Measurements from ENCODE around the gene GVQW3.

Gene GVQW3

GRCh38 chr11:76369406-76369805, 11.7 kb upstream of the GVQW3 start:
- no peak for TF ChIP-seq GATA2 (IDR thresholded peaks at IDR 0.05; ENCODE audit: low read depth, low read length)
- no peak for TF ChIP-seq GATA3 (IDR thresholded peaks at IDR 0.05; ENCODE audit: low read depth, low read length)

GRCh38 chr11:76371170-76371569, 10.0 kb upstream of the GVQW3 start:
- TF ChIP-seq GATA2 (IDR thresholded peaks at IDR 0.05; ENCODE audit: low read depth, low read length) (no peak), GATA3 (IDR thresholded peaks at IDR 0.05; ENCODE audit: low read depth, low read length) (no peak)

DNA sequence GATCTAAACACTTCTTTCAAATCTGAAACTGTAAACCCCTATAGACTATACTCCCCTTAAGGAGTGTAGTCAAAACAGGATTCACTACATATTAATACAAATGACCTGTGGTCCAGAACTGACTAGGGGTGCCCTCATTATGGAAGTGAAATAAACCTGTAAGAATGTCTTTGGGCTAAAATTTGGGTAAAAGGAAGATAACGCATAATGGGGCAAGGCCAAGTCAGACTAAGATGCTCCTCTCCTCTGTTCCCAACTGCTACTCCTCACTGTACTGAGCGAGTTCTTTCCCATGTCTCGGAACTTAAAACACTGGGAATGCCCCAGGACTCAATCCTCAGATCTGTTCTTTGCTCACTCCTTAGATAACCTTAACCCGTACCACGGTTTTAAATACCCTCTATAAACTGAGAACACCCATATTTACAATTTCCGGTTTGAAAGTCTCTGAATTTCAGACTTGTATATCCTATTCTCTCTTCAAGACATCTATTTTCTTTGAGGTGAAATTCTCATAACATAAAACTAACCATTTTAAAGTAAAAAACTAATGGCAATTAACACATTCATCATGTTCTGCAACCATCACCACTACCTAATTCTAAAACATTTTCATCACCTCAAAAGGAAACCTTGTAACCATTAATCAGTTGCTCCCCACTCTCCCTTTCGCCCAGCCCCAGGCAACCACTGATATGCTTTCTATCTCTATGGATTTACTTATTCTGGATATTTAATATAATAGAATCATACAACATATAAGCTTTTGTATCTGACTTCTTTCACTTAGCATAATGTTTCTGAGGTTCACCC, 4.2 kb upstream of the GVQW3 start:
- no peak for TF ChIP-seq GATA3 (IDR thresholded peaks at IDR 0.05; ENCODE audit: low read depth, low read length)
- TF ChIP-seq GATA2 (IDR thresholded peaks at IDR 0.05; ENCODE audit: low read depth, low read length): no peak

- TF ChIP-seq GATA2 (IDR thresholded peaks at IDR 0.05; ENCODE audit: low read depth, low read length): no peak
- no peak for TF ChIP-seq GATA3 (IDR thresholded peaks at IDR 0.05; ENCODE audit: low read depth, low read length)
These were observed 1.3 kb upstream of the GVQW3 start for GRCh38 chr11:76379807-76380158.

- TF ChIP-seq GATA2 (IDR thresholded peaks at IDR 0.05; ENCODE audit: low read depth, low read length): no peak
- no peak for TF ChIP-seq GATA3 (IDR thresholded peaks at IDR 0.05; ENCODE audit: low read depth, low read length)
These were observed 755 bp upstream of the GVQW3 start for GRCh38 chr11:76380159-76380976.

DNA sequence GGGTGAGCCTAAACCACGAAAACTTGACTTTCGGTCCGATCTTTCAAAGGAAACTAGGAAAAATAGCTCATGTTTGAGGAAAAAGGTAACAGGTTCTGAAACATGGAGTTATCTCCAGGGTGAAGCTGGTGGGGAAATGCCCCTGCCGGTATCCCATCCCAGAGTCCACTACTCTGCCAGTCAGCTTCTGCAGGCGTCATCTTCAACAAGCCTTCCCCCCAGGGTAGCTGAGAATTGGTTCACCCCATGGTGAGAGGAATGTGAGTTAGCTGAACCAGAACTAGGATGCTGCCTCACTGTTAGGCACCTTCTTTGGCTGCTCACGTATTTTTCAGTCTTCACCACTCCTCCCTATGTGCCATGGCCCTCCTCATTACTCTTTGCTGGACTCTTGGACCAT, 1.1 kb downstream of the GVQW3 start:
- TF ChIP-seq GATA3 (IDR thresholded peaks at IDR 0.05; ENCODE audit: low read depth, low read length): no peak
- TF ChIP-seq GATA2 (IDR thresholded peaks at IDR 0.05; ENCODE audit: low read depth, low read length): no peak

- TF ChIP-seq GATA3 (IDR thresholded peaks at IDR 0.05; ENCODE audit: low read depth, low read length) (no peak), GATA2 (IDR thresholded peaks at IDR 0.05; ENCODE audit: low read depth, low read length) (no peak)
These were observed 4.8 kb downstream of the GVQW3 start for GRCh38 chr11:76385903-76386302.

- TF ChIP-seq GATA3 (IDR thresholded peaks at IDR 0.05; ENCODE audit: low read depth, low read length): peak; percentile 97
- peak; percentile 92 for TF ChIP-seq GATA2 (IDR thresholded peaks at IDR 0.05; ENCODE audit: low read depth, low read length)
These were observed 7.3 kb downstream of the GVQW3 start for GRCh38 chr11:76388408-76388807.

GRCh38 chr11:76391021-76391420, 9.9 kb downstream of the GVQW3 start:
- TF ChIP-seq GATA3 (IDR thresholded peaks at IDR 0.05; ENCODE audit: low read depth, low read length) (no peak), GATA2 (IDR thresholded peaks at IDR 0.05; ENCODE audit: low read depth, low read length) (no peak)

- TF ChIP-seq GATA2 (IDR thresholded peaks at IDR 0.05; ENCODE audit: low read depth, low read length): no peak
- no peak for TF ChIP-seq GATA3 (IDR thresholded peaks at IDR 0.05; ENCODE audit: low read depth, low read length)
These were observed 10.8 kb downstream of the GVQW3 start for GRCh38 chr11:76391811-76392475.

DNA sequence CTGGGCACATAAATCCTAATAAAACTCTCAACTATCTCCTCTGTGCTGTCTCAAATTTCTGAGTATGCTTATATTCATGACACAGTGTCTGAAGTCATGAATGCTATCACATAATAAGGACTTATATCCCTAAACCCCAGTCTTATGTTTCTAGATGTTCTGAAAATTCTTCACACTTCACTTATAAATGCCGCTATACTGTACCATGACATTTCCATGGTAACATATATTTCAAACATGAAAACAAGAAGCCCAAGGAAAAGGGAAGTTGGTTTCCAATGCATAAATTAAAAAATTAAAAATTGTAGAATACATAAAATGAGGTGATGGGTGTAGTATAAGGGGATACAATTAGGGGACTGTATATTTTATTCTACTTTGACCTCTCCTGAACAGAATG, 11.7 kb downstream of the GVQW3 start:
- TF ChIP-seq GATA3 (IDR thresholded peaks at IDR 0.05; ENCODE audit: low read depth, low read length): no peak

GRCh38 chr11:76394411-76394810, 13.3 kb downstream of the GVQW3 start:
- TF ChIP-seq GATA2 (IDR thresholded peaks at IDR 0.05; ENCODE audit: low read depth, low read length) (no peak), GATA3 (IDR thresholded peaks at IDR 0.05; ENCODE audit: low read depth, low read length) (no peak)

GRCh38 chr11:76395296-76395695, 14.2 kb downstream of the GVQW3 start:
- no peak for TF ChIP-seq GATA3 (IDR thresholded peaks at IDR 0.05; ENCODE audit: low read depth, low read length)
- TF ChIP-seq GATA2 (IDR thresholded peaks at IDR 0.05; ENCODE audit: low read depth, low read length): no peak

GRCh38 chr11:76397383-76397782, 16.3 kb downstream of the GVQW3 start:
- no peak for TF ChIP-seq GATA3 (IDR thresholded peaks at IDR 0.05; ENCODE audit: low read depth, low read length)
- no peak for TF ChIP-seq GATA2 (IDR thresholded peaks at IDR 0.05; ENCODE audit: low read depth, low read length)

Data from SH-SY5Y (cell line).